Mucosa of rectum (tissue), 2 donors: ENCODE data around the gene ARHGAP42.

Experiments
- H3K27ac ChIP-seq, 2 donors: one replicate each; pipeline ENCODE4 v1.7.0; 2013; ENCODE audit warnings: inconsistent platforms in 2 of 2, low read depth in 2 of 2, low read length in 2 of 2
- H3K27me3 ChIP-seq, 2 donors: one replicate each; pipeline ENCODE4 v1.7.0; 2013; ENCODE audit warnings: low read length in 2 of 2; ENCODE audit not compliant: control insufficient read depth in 2 of 2, insufficient read depth in 2 of 2
- H3K36me3 ChIP-seq, 2 donors: one replicate each; pipeline ENCODE4 v1.7.0; 2013; ENCODE audit warnings: low read length in 2 of 2; ENCODE audit not compliant: control insufficient read depth in 2 of 2, insufficient read depth in 2 of 2
- H3K4me1 ChIP-seq, 2 donors: one replicate each; pipeline ENCODE4 v1.7.0; 2013; ENCODE audit warnings: low read length in 2 of 2, mild to moderate bottlenecking in 1 of 2; ENCODE audit not compliant: control insufficient read depth in 2 of 2, insufficient read depth in 2 of 2
- H3K4me3 ChIP-seq, 2 donors: one replicate each; pipeline ENCODE4 v1.7.0; 2013; ENCODE audit warnings: low read length in 2 of 2
- H3K9ac ChIP-seq, 2 donors: one replicate each; pipeline ENCODE4 v1.7.0; 2013; ENCODE audit warnings: low read length in 2 of 2, low read depth in 1 of 2, mild to moderate bottlenecking in 1 of 2
- H3K9me3 ChIP-seq, 2 donors: one replicate each; pipeline ENCODE4 v1.7.0; 2013; ENCODE audit warnings: low read length in 2 of 2; ENCODE audit not compliant: control insufficient read depth in 2 of 2
- donor health status: healthy.
- donor health status: Normal muscosa, but diverticular disease.

The ARHGAP42 gene

DNA sequence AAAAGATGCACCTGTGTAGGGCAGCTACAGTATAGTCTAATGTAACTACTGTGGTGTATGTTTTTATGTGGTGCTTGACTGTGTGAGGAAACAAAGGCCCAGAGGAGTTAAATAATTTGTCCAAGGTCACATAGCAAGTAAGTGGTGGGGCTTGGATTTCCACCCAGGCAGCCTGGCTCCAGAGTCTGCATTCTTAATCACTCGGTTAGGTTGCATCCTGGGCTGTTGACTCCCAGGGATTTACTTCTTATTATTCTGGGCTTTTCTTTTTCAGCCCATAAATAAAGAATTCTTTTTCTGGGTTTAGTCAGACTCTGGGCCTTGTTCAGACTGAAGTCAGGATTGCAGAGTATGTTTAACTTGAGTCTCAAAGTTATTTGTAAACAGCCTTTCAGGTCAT, 82.1 kb downstream of the ARHGAP42 start:
- Histone ChIP-seq H3K36me3 (peaks cover 0 to 6% of the 10 kb centered on the region in 2 donors), H3K9ac (no peak overlapping the region), H3K4me3 (no peak overlapping the region), H3K27ac (no peak overlapping the region), H3K9me3 (no peaks in the 10 kb centered on the region), H3K27me3 (no peaks in the 10 kb centered on the region), H3K4me1 (peaks cover 0 to 7% of the 10 kb centered on the region in 2 donors)

DNA sequence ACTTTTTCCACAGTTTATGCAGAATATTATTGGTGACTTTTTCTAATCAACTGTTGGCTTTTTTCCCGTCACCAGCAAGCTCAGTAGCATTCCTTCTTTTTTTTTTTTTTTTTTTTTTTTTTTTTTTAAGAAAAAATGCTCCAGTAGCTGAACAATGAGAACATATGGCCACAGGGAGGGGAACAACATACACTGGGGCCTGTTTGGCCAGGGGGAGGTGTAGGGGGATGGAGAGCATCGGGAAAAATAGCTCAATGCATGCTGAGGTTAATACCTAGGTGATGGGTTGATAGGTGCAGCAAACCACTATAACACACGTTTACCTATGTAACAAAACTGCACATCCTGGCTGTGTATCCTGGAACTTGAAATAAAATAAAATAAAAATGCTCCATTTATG, 82.5 kb downstream of the ARHGAP42 start:
- H3K27ac ChIP-seq: no peak overlapping the region
- H3K36me3 ChIP-seq: peaks cover 0 to 6% of the 10 kb centered on the region in 2 donors
- H3K9me3 ChIP-seq: no peaks in the 10 kb centered on the region
- no peak overlapping the region for H3K4me3 ChIP-seq
- no peaks in the 10 kb centered on the region for H3K27me3 ChIP-seq
- no peak overlapping the region for H3K9ac ChIP-seq
- peaks cover 0 to 11% of the 10 kb centered on the region in 2 donors for H3K4me1 ChIP-seq

DNA sequence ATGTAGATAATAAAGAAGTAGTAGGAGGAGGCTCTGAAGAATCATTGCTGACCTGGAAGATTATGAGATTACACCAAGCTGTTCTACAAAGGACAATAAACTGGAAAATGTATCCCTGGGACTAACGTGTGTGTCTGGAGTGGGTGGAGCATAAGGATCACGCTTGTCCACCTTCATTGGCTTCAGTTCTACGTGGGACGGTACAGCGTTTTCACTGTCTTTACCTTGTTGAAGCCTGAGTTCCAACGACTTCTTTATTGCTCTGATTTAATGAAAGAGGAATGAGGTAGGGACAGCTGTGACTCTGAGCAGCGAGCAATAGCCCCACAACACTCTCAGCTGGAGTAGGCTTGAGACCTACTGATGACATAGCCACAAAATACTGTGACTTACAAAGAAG, 87.0 kb downstream of the ARHGAP42 start:
- Histone ChIP-seq H3K36me3 (peaks cover 0 to 3% of the 10 kb centered on the region in 2 donors), H3K4me1 (peaks cover 6 to 40% of the 10 kb centered on the region in 2 donors), H3K4me3 (no peak overlapping the region)

DNA sequence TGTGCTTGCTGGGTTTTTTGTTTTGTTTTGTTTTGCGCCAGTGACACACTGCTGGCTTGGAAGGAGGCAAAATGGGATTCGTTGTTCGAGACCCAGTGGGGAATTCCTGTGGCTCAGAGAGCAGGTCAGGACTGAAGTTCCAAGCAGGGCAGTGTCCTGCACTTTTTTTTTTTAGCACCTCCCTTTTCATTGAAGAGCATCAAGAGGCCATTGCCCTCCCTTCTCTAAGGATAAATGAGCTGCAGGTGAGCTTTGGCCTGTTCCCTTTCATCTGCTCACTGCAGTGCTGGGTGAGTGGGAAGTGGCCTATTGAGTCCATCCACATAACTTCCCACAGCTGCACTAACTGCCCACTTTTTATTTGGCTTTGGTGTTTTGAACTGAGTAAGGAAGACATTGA, 87.8 kb downstream of the ARHGAP42 start:
- Histone ChIP-seq H3K4me3 (no peak overlapping the region), H3K36me3 (peaks cover 0 to 3% of the 10 kb centered on the region in 2 donors), H3K9me3 (no peaks in the 10 kb centered on the region), H3K9ac (no peak overlapping the region), H3K27ac (peak overlapping the region; percentile 49 to 80), H3K4me1 (peaks cover 6 to 40% of the 10 kb centered on the region in 2 donors), H3K27me3 (no peaks in the 10 kb centered on the region)

More for the DNA sequence above, 87.0 kb downstream of the ARHGAP42 start:
- no peaks in the 10 kb centered on the region for H3K27me3 ChIP-seq
- no peaks in the 10 kb centered on the region for H3K9me3 ChIP-seq
- no peak overlapping the region for H3K9ac ChIP-seq
- peak overlapping the region; percentile 49 to 80 for H3K27ac ChIP-seq

DNA sequence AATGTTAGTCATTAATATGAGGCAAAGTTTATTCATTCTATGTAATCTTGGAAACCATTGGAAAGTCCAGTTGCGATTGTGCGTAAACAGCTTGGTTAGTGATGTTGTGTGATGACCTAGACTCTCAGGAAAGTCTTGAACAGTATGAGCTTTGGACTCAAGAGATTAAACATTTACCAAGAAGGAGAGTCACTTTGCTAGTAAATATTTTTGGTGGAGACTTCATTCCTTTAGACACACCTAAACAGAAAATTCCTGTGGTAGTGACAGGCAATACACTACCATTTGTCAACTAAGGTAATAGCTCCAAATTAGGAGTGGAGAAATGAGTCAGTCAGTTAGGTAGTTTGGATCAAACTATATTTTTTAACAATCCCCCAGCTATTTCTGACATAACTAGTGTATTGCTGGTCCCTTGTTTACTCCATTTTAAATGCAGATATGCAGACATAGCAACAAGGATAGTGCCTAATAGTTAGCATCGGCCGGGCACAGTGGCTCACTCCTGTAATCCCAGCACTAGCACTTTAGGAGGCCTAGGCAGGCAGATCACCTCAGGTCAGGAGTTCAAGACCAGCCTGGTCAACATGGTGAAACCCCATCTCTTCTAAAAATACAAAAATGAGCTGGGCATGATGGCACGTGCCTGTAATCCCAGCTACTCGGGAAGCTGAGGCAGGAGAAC, 89.3 kb downstream of the ARHGAP42 start:
- Histone ChIP-seq H3K9ac (peak overlapping the region in 1 of 2 donors; percentile 3), H3K27me3 (no peaks in the 10 kb centered on the region), H3K4me3 (no peak overlapping the region), H3K9me3 (no peaks in the 10 kb centered on the region), H3K4me1 (peaks cover 6 to 40% of the 10 kb centered on the region in 2 donors), H3K36me3 (peaks cover 0 to 3% of the 10 kb centered on the region in 2 donors), H3K27ac (peak overlapping the region; percentile 75 to 86)

DNA sequence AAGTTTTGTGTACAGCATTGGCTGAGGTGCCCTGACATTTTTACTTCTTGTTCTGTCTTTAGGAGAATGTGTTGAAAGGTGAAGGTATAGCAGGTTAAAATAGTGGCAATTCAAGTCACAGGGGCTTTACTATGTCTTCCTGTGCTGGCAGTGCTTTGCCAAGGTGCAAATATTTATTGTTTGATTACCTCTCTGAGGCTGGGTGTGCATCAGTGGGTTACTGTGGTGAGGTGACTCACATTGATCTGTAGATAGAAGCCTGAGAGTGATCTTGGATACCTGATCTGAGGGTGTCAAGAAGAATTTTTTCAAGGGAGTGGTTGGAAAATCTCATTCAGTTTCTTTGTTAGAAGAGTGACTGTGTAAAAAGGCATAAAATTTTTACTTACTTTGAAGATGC, 90.0 kb downstream of the ARHGAP42 start:
- no peak overlapping the region for H3K4me3 ChIP-seq
- no peaks in the 10 kb centered on the region for H3K9me3 ChIP-seq
- peak overlapping the region; percentile 75 to 86 for H3K27ac ChIP-seq
- H3K36me3 ChIP-seq: no peaks in the 10 kb centered on the region
- H3K4me1 ChIP-seq: peaks cover 6 to 40% of the 10 kb centered on the region in 2 donors
- peak overlapping the region in 1 of 2 donors; percentile 1 for H3K9ac ChIP-seq
- H3K27me3 ChIP-seq: no peaks in the 10 kb centered on the region

DNA sequence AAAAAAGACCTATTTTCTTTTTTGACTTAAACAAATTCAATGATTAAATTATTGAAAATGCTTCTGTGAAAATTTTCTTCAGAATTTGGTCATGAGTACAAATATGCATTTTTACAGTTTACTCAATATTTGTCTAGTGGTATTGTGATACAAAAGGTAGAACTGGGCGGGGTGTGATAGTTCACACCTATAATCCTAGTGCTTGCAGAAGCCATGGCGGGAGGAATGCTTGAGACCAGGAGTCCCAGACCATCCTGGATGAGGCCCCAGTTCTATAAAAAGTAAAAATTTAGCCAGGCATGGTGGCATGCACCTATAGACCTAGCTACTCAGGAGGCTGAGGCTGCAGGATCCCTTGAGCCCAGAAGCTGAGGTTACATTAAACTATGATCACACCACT, 90.6 kb downstream of the ARHGAP42 start:
- Histone ChIP-seq H3K27me3 (no peaks in the 10 kb centered on the region), H3K36me3 (no peaks in the 10 kb centered on the region), H3K4me1 (peaks cover 6 to 40% of the 10 kb centered on the region in 2 donors), H3K9ac (no peak overlapping the region), H3K4me3 (no peak overlapping the region), H3K9me3 (no peaks in the 10 kb centered on the region), H3K27ac (peak overlapping the region; percentile 41 to 86)

DNA sequence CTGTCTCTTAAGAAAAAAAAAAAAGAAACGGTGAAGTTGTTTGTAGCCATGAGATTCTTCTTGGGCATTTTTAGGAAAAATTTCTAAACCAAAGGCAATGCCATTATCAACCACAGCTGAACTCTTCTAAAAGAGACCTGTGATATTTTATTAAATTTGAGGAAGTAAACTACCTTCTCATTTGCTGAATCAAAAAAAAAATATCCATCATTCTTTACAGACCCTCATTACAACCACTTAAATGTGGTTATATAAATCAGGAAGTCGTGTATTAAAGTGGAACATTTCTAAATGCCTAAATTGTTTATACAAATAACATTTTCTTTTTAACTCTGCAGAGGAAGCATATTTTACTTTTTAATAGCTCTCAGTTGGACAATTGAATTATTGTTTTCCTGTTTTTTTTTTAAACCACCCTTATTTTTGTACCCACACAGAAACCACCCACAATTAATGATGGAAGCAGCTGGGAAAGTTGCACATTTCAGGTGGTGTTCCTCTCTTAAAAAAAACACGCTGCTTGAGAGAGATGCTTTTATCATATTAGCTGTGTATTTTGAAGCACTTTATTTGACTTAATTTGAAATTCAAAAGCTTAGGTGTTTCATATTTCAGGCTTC, 91.2 kb downstream of the ARHGAP42 start:
- Histone ChIP-seq H3K4me3 (no peak overlapping the region), H3K27me3 (no peaks in the 10 kb centered on the region), H3K27ac (peak overlapping the region; percentile 41 to 52), H3K9me3 (no peaks in the 10 kb centered on the region), H3K36me3 (no peaks in the 10 kb centered on the region), H3K9ac (no peak overlapping the region), H3K4me1 (peaks cover 6 to 41% of the 10 kb centered on the region in 2 donors)

DNA sequence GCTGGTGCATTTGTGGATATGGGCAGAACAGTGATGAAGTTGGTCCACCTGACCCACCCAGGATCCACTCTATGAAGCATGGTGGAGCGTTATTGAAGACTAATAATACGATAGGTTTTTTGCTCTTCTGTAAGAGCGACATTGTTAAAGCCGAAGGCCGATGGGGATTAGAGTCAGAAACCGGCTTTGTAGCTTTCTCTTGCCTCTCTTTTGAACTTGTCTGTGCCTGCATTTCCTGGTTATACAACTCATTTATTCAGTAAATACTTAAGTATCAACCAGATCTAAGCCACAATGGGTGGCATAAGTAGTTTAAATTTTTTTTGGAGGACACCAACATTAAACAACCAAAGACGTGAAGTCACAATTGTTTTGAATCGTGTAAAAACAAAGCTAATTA, 93.4 kb downstream of the ARHGAP42 start:
- Histone ChIP-seq H3K9me3 (no peaks in the 10 kb centered on the region), H3K4me1 (peaks cover 6 to 45% of the 10 kb centered on the region in 2 donors), H3K27ac (no peak overlapping the region), H3K4me3 (no peak overlapping the region), H3K9ac (no peak overlapping the region), H3K27me3 (no peaks in the 10 kb centered on the region), H3K36me3 (no peaks in the 10 kb centered on the region)

DNA sequence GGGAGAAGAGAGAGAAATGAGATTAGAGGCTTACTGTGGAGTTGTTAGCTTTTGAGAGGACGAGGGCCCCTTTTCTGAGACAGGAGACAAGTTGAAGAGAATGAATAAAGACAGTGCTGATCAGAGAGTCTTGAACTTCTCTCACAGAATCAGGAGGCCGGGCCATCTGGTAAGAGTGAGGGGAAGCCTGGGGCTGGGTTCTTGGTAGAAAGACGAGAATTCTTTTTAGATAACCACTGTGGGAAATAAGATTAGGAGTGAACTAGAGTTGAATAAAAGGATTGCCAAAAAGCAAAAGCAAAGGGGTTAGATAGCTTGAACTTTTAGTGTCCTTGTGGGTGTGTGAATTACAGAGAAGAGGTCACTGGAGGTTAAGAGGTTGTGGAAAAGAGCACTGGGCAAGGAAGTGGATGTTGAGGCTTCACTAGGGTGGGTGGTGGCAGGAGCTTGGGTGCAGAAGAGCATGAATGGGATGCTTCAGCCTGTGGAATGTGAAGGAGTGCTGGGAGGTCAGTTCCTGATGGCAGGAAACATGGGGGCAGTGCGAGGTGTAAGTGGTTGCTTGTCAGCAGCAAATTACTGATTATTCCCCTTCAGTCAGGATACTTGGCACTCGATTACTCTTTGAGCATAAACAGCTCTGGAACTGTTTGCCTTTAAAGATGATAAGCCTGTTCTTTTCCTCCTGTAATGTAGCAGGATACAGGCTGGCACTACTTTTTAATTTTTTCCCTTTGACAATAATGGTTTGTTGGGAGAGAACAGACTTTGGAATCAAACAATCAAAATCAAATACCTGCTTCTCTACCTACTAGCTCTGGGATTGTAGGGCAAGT, 98.3 kb downstream of the ARHGAP42 start:
- Histone ChIP-seq H3K27ac (peak overlapping the region in 1 of 2 donors; percentile 51), H3K36me3 (no peaks in the 10 kb centered on the region), H3K9ac (no peak overlapping the region), H3K4me1 (peaks cover 2 to 24% of the 10 kb centered on the region in 2 donors), H3K4me3 (peak overlapping the region in 1 of 2 donors; percentile 17), H3K27me3 (no peaks in the 10 kb centered on the region), H3K9me3 (no peaks in the 10 kb centered on the region)
